ENCODE data around the gene CNOT6L.

The CNOT6L gene

DNA sequence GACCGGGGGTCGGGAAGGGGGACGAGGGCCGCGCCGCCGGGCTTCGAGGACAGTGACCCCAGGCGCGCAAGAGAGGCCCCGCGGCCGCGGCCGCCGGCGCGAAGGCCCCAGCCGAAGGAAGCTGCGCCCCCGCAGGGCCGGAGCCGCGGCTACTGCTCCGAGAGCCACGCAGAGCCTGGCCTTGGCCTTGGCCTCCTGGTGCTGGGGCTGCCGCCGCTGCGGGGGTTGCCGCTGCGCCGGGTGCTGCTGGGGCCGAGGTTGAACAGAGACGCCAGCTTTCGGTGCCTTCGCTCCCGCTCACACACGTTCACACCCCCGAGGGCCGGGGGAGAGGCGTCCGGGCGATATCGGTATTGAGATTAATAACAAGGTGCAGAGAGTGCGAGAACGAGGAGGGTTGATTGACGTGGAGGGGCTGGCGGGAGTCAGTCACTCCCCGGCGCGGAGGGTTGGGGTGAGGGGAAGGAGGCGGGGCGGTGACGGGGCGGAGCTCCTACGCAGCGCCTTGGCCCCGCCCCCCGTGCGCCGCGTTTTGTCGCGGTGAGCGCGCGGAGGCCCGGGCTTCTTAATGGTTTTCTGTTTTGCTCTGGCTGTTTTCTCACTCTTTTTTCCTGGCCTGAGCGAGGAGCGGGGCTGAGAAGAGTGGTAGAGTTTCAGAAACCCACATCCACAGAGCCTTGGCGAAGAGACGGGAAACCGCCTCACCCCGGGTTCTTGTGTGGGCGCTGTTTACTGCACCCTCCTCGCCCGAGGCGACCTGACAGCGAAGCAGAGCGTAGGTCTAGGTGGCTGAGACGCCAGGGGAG is 878 bp upstream of the CNOT6L start:
- Histone ChIP-seq H3K27me3 (ENCODE audit: low read depth, low read length) (no peaks in the 10 kb centered on the region), H3K9me3 (ENCODE audit: control insufficient read depth in 1 of 2, low read length in 2 of 2) (no peaks in the 10 kb centered on the region), H3K4me1 (ENCODE audit: control insufficient read depth in 1 of 2, insufficient read depth in 2 of 2, low read length in 2 of 2) (peaks cover 14 to 21% of the 10 kb centered on the region in 2 donors), H3K27ac (ENCODE audit: low read length) (peak overlapping the region; percentile 98), H3K36me3 (ENCODE audit: control insufficient read depth in 1 of 2, insufficient read depth in 2 of 2, low read length in 2 of 2) (no peaks in the 10 kb centered on the region), H3K4me3 (ENCODE audit: low read depth in 1 of 2, low read length in 2 of 2) (peak overlapping the region; percentile 86)

DNA sequence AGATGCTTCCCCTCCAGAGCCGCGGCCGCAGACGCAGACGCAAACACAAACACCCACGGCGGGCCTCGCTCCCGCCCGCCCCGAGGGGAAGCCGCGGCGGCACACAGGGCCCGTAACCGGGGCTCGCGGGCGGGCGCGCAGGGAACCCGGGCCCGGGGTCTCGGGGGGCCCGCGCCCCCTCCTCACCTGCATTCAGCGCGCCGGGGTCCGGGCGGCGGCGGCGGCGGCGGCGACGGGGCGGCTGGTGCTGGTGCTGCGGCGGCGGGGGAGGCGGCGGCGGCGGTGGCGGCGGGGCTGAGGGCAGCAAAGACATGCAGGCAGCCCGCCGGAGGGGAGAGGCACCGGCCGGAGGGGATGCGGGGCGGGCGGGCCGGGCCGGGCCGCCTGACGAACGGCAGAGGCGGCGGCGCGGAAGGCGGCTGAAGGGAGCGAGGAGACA is 255 bp upstream of the CNOT6L start:
- no peaks in the 10 kb centered on the region for H3K27me3 ChIP-seq (ENCODE audit: low read depth, low read length)
- H3K4me3 ChIP-seq (ENCODE audit: low read depth in 1 of 2, low read length in 2 of 2), result peak overlapping the region; percentile 74 to 86
- H3K9me3 ChIP-seq (ENCODE audit: control insufficient read depth in 1 of 2, low read length in 2 of 2), result no peaks in the 10 kb centered on the region
- H3K27ac ChIP-seq (ENCODE audit: low read length), result peak overlapping the region; percentile 98
- H3K4me1 ChIP-seq (ENCODE audit: control insufficient read depth in 1 of 2, insufficient read depth in 2 of 2, low read length in 2 of 2), result peaks cover 14 to 27% of the 10 kb centered on the region in 2 donors
- no peaks in the 10 kb centered on the region for H3K36me3 ChIP-seq (ENCODE audit: control insufficient read depth in 1 of 2, insufficient read depth in 2 of 2, low read length in 2 of 2)

DNA sequence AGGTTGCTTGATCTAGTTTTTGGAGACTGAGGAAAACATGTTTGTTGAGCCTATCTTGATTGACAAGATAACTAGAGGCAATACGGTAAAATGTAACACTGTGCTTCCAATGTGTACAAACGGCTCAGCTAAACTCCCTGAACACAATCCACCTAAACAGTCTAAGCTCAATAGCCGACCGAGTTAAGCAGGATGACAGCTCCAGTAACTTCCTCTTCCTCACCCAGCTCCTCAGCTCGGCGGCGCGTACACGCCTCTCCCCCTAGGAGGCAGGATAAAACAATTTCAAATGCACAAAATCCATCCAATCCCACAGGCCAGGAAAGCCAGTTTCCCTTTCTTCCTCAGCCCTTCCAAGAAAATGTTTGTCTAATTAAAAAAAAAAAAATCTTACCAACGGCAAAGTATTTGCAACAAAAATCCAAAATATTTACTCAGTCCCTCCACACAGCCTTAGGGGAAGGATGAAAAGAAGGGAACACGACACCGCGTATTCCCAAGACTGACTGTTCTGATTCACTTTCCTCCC is 1.0 kb downstream of the CNOT6L start:
- Histone ChIP-seq H3K4me3 (ENCODE audit: low read depth in 1 of 2, low read length in 2 of 2) (peak overlapping the region; percentile 78 to 83), H3K36me3 (ENCODE audit: control insufficient read depth in 1 of 2, insufficient read depth in 2 of 2, low read length in 2 of 2) (no peaks in the 10 kb centered on the region), H3K9me3 (ENCODE audit: control insufficient read depth in 1 of 2, low read length in 2 of 2) (no peaks in the 10 kb centered on the region), H3K4me1 (ENCODE audit: control insufficient read depth in 1 of 2, insufficient read depth in 2 of 2, low read length in 2 of 2) (peaks cover 14 to 33% of the 10 kb centered on the region in 2 donors), H3K27ac (ENCODE audit: low read length) (peak overlapping the region; percentile 94), H3K27me3 (ENCODE audit: low read depth, low read length) (no peaks in the 10 kb centered on the region)

DNA sequence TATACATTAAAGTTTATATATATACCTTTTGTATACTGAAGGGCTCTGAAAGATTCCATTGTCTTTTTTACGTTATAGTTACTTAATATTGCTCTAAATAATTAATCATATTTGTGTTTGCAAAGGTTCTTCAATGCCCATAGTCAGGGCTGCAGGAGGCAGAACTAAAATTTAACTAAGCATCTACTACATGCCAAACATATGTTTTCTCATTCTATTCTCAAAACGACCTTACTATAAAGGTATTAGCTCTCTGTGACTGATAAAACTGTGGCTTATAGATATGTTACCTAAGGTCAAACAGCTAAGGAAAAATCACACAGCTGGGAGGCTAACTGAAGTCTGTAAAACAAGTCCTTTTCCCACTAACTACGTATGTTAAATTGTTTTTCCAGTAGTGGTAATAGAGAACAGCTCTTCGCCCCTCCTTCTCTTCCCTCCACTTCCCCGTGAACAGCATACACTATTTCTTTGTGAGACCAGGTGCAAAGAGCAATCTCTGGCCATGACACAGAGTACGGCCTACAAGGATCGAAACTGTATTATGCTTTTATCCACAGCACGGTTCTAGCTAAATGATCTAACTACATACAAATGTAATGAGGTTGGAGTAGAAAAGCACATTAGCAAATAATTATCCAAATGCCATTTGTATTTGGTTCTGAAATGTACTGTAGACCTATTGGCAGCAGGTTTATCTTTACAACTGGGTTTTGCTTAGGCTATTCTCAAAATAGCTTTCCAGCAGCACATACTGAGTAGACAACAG is 1.7 kb downstream of the CNOT6L start:
- H3K36me3 ChIP-seq (ENCODE audit: control insufficient read depth in 1 of 2, insufficient read depth in 2 of 2, low read length in 2 of 2), result no peaks in the 10 kb centered on the region
- no peaks in the 10 kb centered on the region for H3K27me3 ChIP-seq (ENCODE audit: low read depth, low read length)
- peak overlapping the region; percentile 94 for H3K27ac ChIP-seq (ENCODE audit: low read length)
- H3K9me3 ChIP-seq (ENCODE audit: control insufficient read depth in 1 of 2, low read length in 2 of 2), result no peaks in the 10 kb centered on the region
- peak overlapping the region; percentile 78 to 83 for H3K4me3 ChIP-seq (ENCODE audit: low read depth in 1 of 2, low read length in 2 of 2)
- peaks cover 14 to 33% of the 10 kb centered on the region in 2 donors for H3K4me1 ChIP-seq (ENCODE audit: control insufficient read depth in 1 of 2, insufficient read depth in 2 of 2, low read length in 2 of 2)

DNA sequence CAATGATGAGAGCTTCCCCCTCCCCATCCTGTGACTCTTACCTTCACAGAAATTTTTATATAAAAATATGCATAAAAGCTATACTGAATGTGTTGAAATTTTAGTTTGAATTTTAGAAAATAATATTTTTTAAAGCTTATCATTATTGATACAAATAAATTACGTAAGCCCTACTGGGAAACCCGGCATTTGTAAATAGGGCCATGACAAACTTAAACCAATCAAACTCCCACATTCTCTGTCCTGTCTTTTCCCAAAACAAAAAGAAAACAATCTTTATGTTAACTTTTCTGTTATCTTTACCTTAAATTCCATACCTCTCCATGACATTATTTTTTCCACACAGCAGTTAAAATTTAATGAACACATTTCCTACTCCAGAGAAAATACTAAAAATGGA is 2.6 kb downstream of the CNOT6L start:
- Histone ChIP-seq H3K4me1 (ENCODE audit: control insufficient read depth in 1 of 2, insufficient read depth in 2 of 2, low read length in 2 of 2) (peaks cover 14 to 32% of the 10 kb centered on the region in 2 donors), H3K27me3 (ENCODE audit: low read depth, low read length) (no peaks in the 10 kb centered on the region), H3K27ac (ENCODE audit: low read length) (peak overlapping the region; percentile 56), H3K4me3 (ENCODE audit: low read depth in 1 of 2, low read length in 2 of 2) (no peak overlapping the region), H3K9me3 (ENCODE audit: control insufficient read depth in 1 of 2, low read length in 2 of 2) (no peaks in the 10 kb centered on the region), H3K36me3 (ENCODE audit: control insufficient read depth in 1 of 2, insufficient read depth in 2 of 2, low read length in 2 of 2) (no peaks in the 10 kb centered on the region)

DNA sequence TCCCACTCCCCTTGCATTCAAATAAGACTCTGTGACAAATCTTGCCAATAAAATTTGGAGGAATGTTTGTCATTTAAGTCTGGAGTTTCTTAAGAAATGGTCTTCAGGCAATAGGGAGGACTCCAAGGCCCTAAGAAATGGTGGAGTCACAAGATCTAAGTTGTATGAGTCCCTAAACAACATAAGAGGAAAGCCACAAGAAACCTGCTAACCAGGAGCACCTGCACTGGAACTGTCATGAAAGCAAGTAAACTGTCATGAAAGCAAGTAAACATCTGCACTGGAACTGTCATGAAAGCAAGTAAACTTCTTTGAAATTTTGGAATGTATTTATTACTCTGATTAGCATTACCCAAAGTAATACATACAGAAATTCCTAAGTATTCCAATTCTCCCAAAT is 3.5 kb downstream of the CNOT6L start:
- no peaks in the 10 kb centered on the region for H3K36me3 ChIP-seq (ENCODE audit: control insufficient read depth in 1 of 2, insufficient read depth in 2 of 2, low read length in 2 of 2)
- H3K27ac ChIP-seq (ENCODE audit: low read length), result no peak overlapping the region
- H3K4me1 ChIP-seq (ENCODE audit: control insufficient read depth in 1 of 2, insufficient read depth in 2 of 2, low read length in 2 of 2), result peaks cover 6 to 25% of the 10 kb centered on the region in 2 donors
- no peaks in the 10 kb centered on the region for H3K27me3 ChIP-seq (ENCODE audit: low read depth, low read length)
- no peak overlapping the region for H3K4me3 ChIP-seq (ENCODE audit: low read depth in 1 of 2, low read length in 2 of 2)
- no peaks in the 10 kb centered on the region for H3K9me3 ChIP-seq (ENCODE audit: control insufficient read depth in 1 of 2, low read length in 2 of 2)

DNA sequence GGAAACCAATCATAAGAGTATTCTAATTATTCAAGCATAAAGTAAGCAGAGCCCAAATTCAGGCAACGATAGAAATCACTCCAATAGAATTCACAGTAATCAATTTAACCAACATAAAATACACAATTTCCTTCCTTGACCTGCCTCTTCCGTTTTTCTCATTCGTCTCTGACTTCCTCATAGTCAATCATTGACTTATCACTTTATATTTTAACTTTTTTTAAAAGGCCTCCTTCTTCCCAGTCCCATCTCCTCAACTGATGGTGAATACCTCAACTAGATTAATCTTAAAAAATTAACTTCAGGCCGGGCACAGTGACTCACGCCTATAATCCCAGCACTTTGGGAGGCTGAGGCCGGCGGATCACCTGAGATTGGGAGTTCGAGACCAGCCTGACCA is 13.3 kb downstream of the CNOT6L start:
- H3K4me1 ChIP-seq (ENCODE audit: control insufficient read depth in 1 of 2, insufficient read depth in 2 of 2, low read length in 2 of 2), result peaks cover 0 to 14% of the 10 kb centered on the region in 2 donors
- no peaks in the 10 kb centered on the region for H3K9me3 ChIP-seq (ENCODE audit: control insufficient read depth in 1 of 2, low read length in 2 of 2)
- no peaks in the 10 kb centered on the region for H3K27me3 ChIP-seq (ENCODE audit: low read depth, low read length)
- no peak overlapping the region for H3K27ac ChIP-seq (ENCODE audit: low read length)
- no peak overlapping the region for H3K4me3 ChIP-seq (ENCODE audit: low read depth in 1 of 2, low read length in 2 of 2)
- H3K36me3 ChIP-seq (ENCODE audit: control insufficient read depth in 1 of 2, insufficient read depth in 2 of 2, low read length in 2 of 2), result no peaks in the 10 kb centered on the region

DNA sequence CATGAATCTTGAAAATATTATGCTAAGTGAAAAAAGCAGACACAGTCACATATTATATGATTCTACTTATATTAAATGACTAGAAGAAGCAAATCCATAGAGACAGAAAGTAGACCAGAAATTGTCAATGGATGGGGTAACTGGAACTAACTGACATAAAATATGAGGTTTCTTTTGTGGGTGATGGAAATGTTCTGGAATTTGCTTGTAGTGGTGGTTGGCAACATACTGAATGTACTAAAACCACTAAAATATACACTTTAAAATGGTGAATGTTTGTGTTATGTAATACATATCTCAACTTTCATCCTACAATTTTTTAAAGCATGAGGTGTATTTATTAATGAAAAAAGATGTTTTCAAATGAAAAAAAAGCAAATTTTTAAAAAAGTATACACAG is 14.7 kb downstream of the CNOT6L start:
- Histone ChIP-seq H3K4me3 (ENCODE audit: low read depth in 1 of 2, low read length in 2 of 2) (no peak overlapping the region), H3K4me1 (ENCODE audit: control insufficient read depth in 1 of 2, insufficient read depth in 2 of 2, low read length in 2 of 2) (peaks cover 0 to 19% of the 10 kb centered on the region in 2 donors), H3K36me3 (ENCODE audit: control insufficient read depth in 1 of 2, insufficient read depth in 2 of 2, low read length in 2 of 2) (no peaks in the 10 kb centered on the region), H3K27ac (ENCODE audit: low read length) (no peak overlapping the region), H3K27me3 (ENCODE audit: low read depth, low read length) (no peaks in the 10 kb centered on the region), H3K9me3 (ENCODE audit: control insufficient read depth in 1 of 2, low read length in 2 of 2) (no peaks in the 10 kb centered on the region)

DNA sequence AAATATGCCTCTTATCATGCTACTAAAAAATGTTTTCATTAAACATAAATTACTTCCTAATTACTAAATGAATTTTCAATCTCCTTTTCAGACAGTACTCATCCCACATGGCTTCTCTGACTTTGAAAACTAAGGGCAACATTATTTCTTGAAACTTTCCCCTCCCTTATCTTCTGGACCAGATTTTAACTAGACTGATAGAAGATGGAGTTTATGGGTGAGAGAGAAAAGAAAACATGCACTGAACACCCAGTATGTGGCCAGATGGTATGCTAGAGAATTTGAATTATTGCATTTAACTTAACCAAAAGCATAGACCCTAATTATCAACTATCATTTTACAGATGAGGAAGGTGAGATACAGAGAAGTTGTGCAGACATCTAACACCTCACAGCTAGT is 16.8 kb downstream of the CNOT6L start:
- Histone ChIP-seq H3K9me3 (ENCODE audit: control insufficient read depth in 1 of 2, low read length in 2 of 2) (no peaks in the 10 kb centered on the region), H3K36me3 (ENCODE audit: control insufficient read depth in 1 of 2, insufficient read depth in 2 of 2, low read length in 2 of 2) (no peaks in the 10 kb centered on the region), H3K4me3 (ENCODE audit: low read depth in 1 of 2, low read length in 2 of 2) (no peak overlapping the region), H3K27ac (ENCODE audit: low read length) (no peak overlapping the region), H3K4me1 (ENCODE audit: control insufficient read depth in 1 of 2, insufficient read depth in 2 of 2, low read length in 2 of 2) (peaks cover 0 to 20% of the 10 kb centered on the region in 2 donors), H3K27me3 (ENCODE audit: low read depth, low read length) (no peaks in the 10 kb centered on the region)

DNA sequence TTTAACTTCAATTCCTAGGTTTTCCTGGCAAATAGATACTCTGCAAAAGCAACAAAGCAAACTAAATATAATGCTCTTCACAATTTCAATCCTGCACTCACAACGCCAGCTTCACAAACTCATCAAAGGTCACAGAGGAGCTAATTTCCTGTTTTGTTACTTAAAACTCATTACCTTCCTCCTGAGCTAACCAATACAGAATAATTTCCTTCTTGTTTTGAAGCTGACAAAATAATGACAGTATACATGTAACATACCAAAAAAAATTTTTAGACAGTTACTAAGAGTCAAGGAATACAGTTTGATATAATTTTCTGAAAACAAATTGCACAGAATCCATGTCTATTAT is 17.9 kb downstream of the CNOT6L start:
- no peak overlapping the region for H3K4me3 ChIP-seq (ENCODE audit: low read depth in 1 of 2, low read length in 2 of 2)
- no peaks in the 10 kb centered on the region for H3K36me3 ChIP-seq (ENCODE audit: control insufficient read depth in 1 of 2, insufficient read depth in 2 of 2, low read length in 2 of 2)
- peaks cover 0 to 25% of the 10 kb centered on the region in 2 donors for H3K4me1 ChIP-seq (ENCODE audit: control insufficient read depth in 1 of 2, insufficient read depth in 2 of 2, low read length in 2 of 2)

DNA sequence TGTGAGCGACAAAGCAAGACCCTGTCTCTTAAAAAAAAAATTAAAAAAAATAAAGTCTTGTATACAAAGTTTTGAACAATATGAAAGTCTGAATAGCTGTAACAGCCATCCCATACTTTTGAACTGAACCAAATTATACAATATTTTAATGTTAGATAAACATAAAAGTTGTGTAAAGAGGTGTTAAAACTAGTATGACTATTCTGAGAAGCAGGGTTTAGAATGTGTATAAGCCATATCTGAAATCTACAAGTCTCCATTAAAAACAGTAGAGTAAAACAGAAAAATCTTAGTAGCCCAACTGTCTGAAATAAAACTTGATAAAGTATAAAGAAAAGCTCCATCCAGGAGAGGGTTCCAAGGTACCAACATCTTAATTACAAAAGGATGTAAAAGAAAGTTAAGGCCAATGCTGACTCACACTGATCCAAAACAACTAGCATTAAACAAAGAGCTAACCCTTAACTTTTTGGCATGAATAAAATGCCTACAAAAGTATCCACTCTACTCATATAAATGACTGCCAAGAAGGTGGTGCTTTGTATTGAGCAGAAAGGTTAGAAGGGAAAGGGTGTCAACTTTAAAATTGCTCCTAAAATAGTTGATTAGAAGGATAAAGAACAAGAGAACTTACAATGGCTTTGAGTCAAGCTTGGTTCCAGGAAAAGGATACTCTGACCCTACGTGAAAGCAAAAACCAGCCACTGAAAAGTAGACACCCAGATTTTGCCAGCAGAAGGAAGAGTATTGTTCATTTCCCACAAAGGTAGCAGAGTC is 18.5 kb downstream of the CNOT6L start:
- peaks cover 0 to 25% of the 10 kb centered on the region in 2 donors for H3K4me1 ChIP-seq (ENCODE audit: control insufficient read depth in 1 of 2, insufficient read depth in 2 of 2, low read length in 2 of 2)
- H3K9me3 ChIP-seq (ENCODE audit: control insufficient read depth in 1 of 2, low read length in 2 of 2), result no peaks in the 10 kb centered on the region
- H3K27me3 ChIP-seq (ENCODE audit: low read depth, low read length), result no peaks in the 10 kb centered on the region
- H3K27ac ChIP-seq (ENCODE audit: low read length), result no peak overlapping the region
- no peaks in the 10 kb centered on the region for H3K36me3 ChIP-seq (ENCODE audit: control insufficient read depth in 1 of 2, insufficient read depth in 2 of 2, low read length in 2 of 2)
- no peak overlapping the region for H3K4me3 ChIP-seq (ENCODE audit: low read depth in 1 of 2, low read length in 2 of 2)

More for the DNA sequence above, 17.9 kb downstream of the CNOT6L start:
- no peaks in the 10 kb centered on the region for H3K27me3 ChIP-seq (ENCODE audit: low read depth, low read length)
- no peaks in the 10 kb centered on the region for H3K9me3 ChIP-seq (ENCODE audit: control insufficient read depth in 1 of 2, low read length in 2 of 2)
- no peak overlapping the region for H3K27ac ChIP-seq (ENCODE audit: low read length)
